ENCODE measurements around the gene SIMC1.

- TF ChIP-seq EP300 (IDR thresholded peaks at IDR 0.05) (no peak), CTCF (IDR thresholded peaks at IDR 0.05) (no peak)
These were observed 114.1 kb downstream of the SIMC1 start for GRCh38 chr5:176352116-176352878.

Measured in stomach (tissue), 4 donors.